SJSA1 (cell line): ENCODE data around the gene THAP3. TPM values are rescaled to one million over a fixed set of nuclear protein-coding genes. Genes with fewer than 3 reads are reported as not detected.
A peak's percentile ranks its signal among the peaks of the same experiment; 100 is the strongest.

Experiments
- DNase-seq, 2 experiments: peaks; one replicate each; pipeline ENCODE4 v3.0.0-alpha.2; 2015 to 2020; ENCODE audit warnings: low spot score in 2 of 2, low read depth in 1 of 2
- H3K27ac ChIP-seq: fragments of 250-450 bp; sonication (Bioruptor Pico); 2 replicates; pipeline ENCODE4 v1.5.1; 2020; ENCODE audit warnings: mild to moderate bottlenecking, moderate library complexity
- H3K27me3 ChIP-seq: fragments of 250-450 bp; sonication (Bioruptor Pico); replicated peaks from 2 replicates; pipeline ENCODE4 v1.5.1; 2020; ENCODE audit warnings: mild to moderate bottlenecking, moderate library complexity
- H3K36me3 ChIP-seq: fragments of 250-450 bp; sonication (Bioruptor Pico); 2 replicates; pipeline ENCODE4 v1.5.1; 2020; ENCODE audit warnings: mild to moderate bottlenecking
- H3K4me1 ChIP-seq: fragments of 250-450 bp; sonication (Bioruptor Pico); replicated peaks from 2 replicates; pipeline ENCODE4 v1.6.1; 2021; ENCODE audit warnings: mild to moderate bottlenecking
- H3K4me3 ChIP-seq: fragments of 250-450 bp; sonication (Bioruptor Pico); 2 replicates; pipeline ENCODE4 v1.5.1; 2020; ENCODE audit warnings: mild to moderate bottlenecking
- H3K9me3 ChIP-seq: fragments of 250-450 bp; sonication (Bioruptor Pico); replicated peaks from 2 replicates; pipeline ENCODE4 v1.5.1; 2020; ENCODE audit warnings: mild to moderate bottlenecking
- total RNA-seq: library from RNA; depleted of rRNA; stranded (reverse); fragments of >200 nt; shearing (Covaris generic); gene quantifications from 2 replicates; pipeline ENCODE4 v1.2.3, GENCODE V29; 2014; rRNA removed

The THAP3 gene, protein sequence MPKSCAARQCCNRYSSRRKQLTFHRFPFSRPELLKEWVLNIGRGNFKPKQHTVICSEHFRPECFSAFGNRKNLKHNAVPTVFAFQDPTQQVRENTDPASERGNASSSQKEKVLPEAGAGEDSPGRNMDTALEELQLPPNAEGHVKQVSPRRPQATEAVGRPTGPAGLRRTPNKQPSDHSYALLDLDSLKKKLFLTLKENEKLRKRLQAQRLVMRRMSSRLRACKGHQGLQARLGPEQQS
- 28.8 and 29.0 TPM in 2 replicates for total RNA-seq

DNA sequence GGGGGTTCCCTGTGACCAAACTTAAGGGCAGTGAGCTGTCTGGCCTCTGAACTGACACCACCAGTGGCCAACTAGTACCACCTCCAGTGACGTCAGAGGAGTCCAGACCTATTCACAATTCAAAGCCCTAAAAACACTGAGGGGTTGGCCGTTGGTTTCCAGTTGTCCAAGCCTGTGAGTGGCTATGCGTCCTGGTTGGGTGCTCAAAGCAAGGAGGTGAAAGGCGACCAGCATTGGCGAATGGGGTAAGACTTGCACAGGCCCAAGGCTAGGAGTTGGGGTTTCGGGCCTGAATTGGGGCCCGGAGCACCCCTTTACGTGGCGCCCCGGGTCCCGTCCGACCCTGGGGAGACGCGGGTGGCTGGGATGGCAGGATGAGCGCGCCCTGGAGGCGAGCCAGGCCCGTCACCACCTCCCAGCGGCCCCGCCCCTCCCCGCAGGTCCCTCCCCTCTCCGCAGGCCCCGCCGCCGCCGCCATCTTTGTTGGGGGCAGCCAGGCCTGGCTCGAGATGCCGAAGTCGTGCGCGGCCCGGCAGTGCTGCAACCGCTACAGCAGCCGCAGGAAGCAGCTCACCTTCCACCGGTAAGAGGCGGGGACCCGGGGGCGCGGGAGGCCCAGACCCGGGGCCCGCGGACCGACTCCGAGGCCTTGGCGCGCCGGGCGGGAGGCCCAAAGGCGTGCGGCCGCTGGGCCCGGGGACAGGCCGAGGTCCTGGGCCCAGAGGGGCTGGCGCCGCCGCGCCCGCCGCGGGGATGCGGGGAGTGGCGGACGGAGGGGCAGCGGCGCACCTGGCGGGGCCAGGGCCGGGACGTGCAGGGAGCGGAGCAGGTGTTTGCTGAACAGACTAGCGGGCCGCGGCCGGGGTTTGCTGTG, at the start of gene THAP3:
THAP3 (plus strand) TSS at position 159 of the 874 bp plus-strand sequence; CDS start at position 510, 351 bp downstream.
- H3K4me3 ChIP-seq: peak within 1 kb of the TSS; percentile 96
- no peaks in the 10 kb centered on the region for H3K27me3 ChIP-seq
- H3K27ac ChIP-seq: peak within 1 kb of the TSS; percentile 66
- H3K4me1 ChIP-seq: peaks cover 12% of the 10 kb centered on the region
- H3K9me3 ChIP-seq: no peaks in the 10 kb centered on the region
- peaks cover 91% of the 10 kb centered on the region for H3K36me3 ChIP-seq
- DNase-seq: peak; percentile 90 to 91

DNA sequence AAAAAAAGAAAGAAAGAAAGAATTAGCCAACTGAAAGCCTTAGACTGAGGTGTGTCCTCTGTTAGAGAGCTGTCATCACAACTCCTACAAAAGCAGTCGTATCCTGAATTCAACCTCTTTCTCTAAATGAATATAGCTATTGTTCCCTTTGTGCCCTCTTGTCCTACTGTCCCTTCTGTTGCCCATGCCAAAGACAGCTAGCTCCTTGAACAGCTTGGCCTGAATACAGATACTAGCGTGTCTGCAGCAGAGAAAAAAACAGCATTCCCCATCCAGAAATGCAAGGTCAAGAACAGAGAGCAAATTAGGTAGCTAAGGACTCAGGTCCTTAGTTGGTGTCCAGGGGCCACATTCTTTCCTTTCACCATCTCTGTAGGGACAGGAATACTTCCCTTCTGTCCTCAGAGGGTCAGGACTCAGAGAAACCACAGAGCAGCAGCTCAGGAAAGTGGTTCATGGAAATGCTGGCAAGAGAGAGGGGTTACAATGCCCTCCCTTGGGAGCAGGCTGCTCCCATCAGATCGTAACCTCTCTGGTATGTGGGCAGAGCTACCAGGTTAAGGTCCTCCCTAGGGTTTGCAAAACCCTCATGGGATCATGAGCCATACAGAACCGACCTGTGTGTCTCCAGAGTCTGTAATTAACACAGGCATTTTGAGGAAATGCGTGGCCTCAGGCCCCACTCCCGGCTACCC, 46.7 kb upstream of the THAP3 start:
- no peaks in the 10 kb centered on the region for H3K9me3 ChIP-seq
- H3K27me3 ChIP-seq: no peaks in the 10 kb centered on the region
- peaks cover 11% of the 10 kb centered on the region for H3K36me3 ChIP-seq
- no peak overlapping the region for H3K27ac ChIP-seq
- H3K4me3 ChIP-seq: no peak overlapping the region
- H3K4me1 ChIP-seq: peaks cover 22% of the 10 kb centered on the region
- DNase-seq: no peak

DNA sequence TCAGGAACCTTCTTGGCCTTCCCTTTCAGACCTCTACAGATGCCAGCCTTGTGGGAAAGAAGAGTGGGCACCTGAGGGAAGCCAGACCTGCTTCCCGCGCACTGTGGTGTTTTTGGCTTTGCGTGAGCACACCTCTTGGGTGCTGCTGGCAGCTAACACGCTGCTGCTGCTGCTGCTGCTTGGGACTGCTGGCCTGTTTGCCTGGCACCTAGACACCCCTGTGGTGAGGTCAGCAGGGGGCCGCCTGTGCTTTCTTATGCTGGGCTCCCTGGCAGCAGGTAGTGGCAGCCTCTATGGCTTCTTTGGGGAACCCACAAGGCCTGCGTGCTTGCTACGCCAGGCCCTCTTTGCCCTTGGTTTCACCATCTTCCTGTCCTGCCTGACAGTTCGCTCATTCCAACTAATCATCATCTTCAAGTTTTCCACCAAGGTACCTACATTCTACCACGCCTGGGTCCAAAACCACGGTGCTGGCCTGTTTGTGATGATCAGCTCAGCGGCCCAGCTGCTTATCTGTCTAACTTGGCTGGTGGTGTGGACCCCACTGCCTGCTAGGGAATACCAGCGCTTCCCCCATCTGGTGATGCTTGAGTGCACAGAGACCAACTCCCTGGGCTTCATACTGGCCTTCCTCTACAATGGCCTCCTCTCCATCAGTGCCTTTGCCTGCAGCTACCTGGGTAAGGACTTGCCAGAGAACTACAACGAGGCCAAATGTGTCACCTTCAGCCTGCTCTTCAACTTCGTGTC, 45.9 kb upstream of the THAP3 start:
- Histone ChIP-seq H3K36me3 (peaks cover 11% of the 10 kb centered on the region), H3K4me1 (peaks cover 22% of the 10 kb centered on the region), H3K4me3 (no peak overlapping the region), H3K27ac (peak overlapping the region; percentile 52; the same call in 1 of the 2 replicates), H3K27me3 (no peaks in the 10 kb centered on the region), H3K9me3 (no peaks in the 10 kb centered on the region)
- no peak for DNase-seq

DNA sequence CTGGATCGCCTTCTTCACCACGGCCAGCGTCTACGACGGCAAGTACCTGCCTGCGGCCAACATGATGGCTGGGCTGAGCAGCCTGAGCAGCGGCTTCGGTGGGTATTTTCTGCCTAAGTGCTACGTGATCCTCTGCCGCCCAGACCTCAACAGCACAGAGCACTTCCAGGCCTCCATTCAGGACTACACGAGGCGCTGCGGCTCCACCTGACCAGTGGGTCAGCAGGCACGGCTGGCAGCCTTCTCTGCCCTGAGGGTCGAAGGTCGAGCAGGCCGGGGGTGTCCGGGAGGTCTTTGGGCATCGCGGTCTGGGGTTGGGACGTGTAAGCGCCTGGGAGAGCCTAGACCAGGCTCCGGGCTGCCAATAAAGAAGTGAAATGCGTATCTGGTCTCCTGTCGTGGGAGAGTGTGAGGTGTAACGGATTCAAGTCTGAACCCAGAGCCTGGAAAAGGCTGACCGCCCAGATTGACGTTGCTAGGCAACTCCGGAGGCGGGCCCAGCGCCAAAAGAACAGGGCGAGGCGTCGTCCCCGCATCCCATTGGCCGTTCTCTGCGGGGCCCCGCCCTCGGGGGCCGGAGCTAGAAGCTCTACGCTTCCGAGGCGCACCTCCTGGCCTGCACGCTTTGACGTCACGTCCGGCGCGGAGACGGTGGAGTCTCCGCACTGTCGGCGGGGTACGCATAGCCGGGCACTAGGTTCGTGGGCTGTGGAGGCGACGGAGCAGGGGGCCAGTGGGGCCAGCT, 45.1 kb upstream of the THAP3 start, which contains the start of gene ZBTB48:
ZBTB48 (plus strand) TSS at position 621 of the 745 bp plus-strand sequence. CDS start 616 bp downstream, outside the sequence.
- Histone ChIP-seq H3K36me3 (peaks cover 15% of the 10 kb centered on the region), H3K27ac (peak within 1 kb of the TSS; percentile 52), H3K9me3 (no peaks in the 10 kb centered on the region), H3K27me3 (no peaks in the 10 kb centered on the region), H3K4me1 (peaks cover 22% of the 10 kb centered on the region), H3K4me3 (peak within 1 kb of the TSS; percentile 70)
- peak; percentile 91 to 99 for DNase-seq

DNA sequence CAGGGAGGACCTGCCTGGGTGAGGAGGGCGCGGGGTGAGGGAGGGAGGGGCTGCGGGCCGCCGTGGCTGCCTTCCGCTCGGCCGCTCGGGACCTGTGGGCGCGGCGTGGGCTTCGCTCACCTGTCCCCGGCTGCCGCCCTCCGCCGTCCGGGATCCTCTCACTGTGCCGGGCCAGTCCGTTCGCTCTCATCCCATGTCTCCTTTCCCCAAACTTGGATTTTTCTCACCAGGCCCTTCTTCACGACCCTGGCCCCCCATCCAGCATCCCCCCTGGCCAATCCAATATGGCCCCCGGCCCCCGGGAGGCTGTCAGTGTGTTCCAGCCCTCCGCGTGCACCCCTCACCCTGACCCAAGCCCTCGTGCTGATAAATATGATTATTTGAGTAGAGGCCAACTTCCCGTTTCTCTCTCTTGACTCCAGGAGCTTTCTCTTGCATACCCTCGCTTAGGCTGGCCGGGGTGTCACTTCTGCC, 44.5 kb upstream of the THAP3 start:
- peak in 1 of 2 experiments; percentile 20 for DNase-seq
- no peaks in the 10 kb centered on the region for H3K9me3 ChIP-seq
- peak overlapping the region; percentile 70 for H3K4me3 ChIP-seq
- peaks cover 22% of the 10 kb centered on the region for H3K4me1 ChIP-seq
- H3K27me3 ChIP-seq: no peaks in the 10 kb centered on the region
- H3K27ac ChIP-seq: peak overlapping the region; percentile 6; the same call in 1 of the 2 replicates
- peaks cover 15% of the 10 kb centered on the region for H3K36me3 ChIP-seq

DNA sequence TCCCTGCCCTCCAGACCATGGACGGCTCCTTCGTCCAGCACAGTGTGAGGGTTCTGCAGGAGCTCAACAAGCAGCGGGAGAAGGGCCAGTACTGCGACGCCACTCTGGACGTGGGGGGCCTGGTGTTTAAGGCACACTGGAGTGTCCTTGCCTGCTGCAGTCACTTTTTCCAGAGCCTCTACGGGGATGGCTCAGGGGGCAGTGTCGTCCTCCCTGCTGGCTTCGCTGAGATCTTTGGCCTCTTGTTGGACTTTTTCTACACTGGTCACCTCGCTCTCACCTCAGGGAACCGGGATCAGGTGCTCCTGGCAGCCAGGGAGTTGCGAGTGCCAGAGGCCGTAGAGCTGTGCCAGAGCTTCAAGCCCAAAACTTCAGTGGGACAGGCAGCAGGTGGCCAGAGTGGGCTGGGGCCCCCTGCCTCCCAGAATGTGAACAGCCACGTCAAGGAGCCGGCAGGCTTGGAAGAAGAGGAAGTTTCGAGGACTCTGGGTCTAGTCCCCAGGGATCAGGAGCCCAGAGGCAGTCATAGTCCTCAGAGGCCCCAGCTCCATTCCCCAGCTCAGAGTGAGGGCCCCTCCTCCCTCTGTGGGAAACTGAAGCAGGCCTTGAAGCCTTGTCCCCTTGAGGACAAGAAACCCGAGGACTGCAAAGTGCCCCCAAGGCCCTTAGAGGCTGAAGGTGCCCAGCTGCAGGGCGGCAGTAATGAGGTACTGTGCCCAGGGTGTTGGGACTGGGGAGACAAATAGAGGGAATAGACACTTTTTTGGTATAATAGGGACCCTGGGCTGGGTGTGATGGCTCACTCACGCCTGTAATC, 43.9 kb upstream of the THAP3 start:
- no peak for DNase-seq
- Histone ChIP-seq H3K27ac (no peak overlapping the region), H3K9me3 (no peaks in the 10 kb centered on the region), H3K36me3 (peaks cover 15% of the 10 kb centered on the region), H3K4me3 (peak overlapping the region; percentile 70), H3K4me1 (peaks cover 22% of the 10 kb centered on the region), H3K27me3 (no peaks in the 10 kb centered on the region)

DNA sequence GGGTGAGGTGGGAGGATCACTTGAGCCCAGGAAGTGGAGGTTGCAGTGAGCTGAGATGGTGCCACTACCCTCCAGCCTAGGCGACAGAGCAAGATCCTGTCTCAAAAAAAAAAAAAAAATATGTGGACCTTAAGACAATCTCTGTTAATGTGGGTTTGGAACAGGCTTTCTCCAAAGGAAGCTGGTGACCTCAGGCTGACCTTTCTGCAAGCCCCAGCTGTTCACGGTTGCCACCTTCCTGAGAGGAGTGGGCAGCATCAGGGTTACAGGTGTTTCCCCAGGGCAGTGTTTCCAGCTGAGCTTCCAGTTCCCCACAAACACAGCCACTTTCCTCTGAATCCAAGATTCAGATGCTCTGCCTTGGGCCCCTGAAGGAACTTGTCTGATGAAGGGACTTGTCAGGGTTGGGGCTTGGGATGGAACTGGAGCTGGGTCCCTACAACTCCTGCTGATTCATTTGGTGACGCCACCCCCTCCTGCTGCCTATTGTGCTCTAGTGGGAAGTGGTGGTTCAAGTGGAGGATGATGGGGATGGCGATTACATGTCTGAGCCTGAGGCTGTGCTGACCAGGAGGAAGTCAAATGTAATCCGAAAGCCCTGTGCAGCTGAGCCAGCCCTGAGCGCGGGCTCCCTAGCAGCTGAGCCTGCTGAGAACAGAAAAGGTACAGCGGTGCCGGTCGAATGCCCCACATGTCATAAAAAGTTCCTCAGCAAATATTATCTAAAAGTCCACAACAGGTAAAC, 42.9 kb upstream of the THAP3 start:
- H3K4me3 ChIP-seq: no peak overlapping the region
- H3K27me3 ChIP-seq: no peaks in the 10 kb centered on the region
- peaks cover 22% of the 10 kb centered on the region for H3K4me1 ChIP-seq
- H3K9me3 ChIP-seq: no peaks in the 10 kb centered on the region
- peaks cover 16% of the 10 kb centered on the region for H3K36me3 ChIP-seq
- DNase-seq: no peak
- no peak overlapping the region for H3K27ac ChIP-seq

DNA sequence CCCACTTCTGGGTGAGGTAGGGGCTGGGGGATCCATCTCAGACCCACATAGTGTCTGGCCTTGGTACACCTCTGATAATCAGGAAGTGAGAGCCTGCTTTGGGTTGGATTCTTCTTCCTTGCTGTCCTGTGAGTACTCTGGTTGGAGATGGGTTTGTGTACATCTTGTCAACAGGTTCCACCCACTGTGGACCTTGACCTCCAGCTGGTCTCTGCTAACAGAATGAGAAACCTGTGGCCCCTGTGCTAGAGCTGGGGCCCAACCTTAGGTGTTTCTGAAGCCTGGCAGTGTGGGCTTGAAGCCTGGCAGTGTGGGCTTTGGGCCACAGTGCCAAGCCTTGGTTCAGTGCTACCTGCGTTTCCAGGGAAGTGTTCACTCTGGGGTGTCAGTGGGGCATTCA, 42.3 kb upstream of the THAP3 start:
- DNase-seq: no peak
- Histone ChIP-seq H3K4me1 (peaks cover 22% of the 10 kb centered on the region), H3K27ac (no peak overlapping the region), H3K9me3 (no peaks in the 10 kb centered on the region), H3K4me3 (no peak overlapping the region), H3K27me3 (no peaks in the 10 kb centered on the region), H3K36me3 (peaks cover 22% of the 10 kb centered on the region)

DNA sequence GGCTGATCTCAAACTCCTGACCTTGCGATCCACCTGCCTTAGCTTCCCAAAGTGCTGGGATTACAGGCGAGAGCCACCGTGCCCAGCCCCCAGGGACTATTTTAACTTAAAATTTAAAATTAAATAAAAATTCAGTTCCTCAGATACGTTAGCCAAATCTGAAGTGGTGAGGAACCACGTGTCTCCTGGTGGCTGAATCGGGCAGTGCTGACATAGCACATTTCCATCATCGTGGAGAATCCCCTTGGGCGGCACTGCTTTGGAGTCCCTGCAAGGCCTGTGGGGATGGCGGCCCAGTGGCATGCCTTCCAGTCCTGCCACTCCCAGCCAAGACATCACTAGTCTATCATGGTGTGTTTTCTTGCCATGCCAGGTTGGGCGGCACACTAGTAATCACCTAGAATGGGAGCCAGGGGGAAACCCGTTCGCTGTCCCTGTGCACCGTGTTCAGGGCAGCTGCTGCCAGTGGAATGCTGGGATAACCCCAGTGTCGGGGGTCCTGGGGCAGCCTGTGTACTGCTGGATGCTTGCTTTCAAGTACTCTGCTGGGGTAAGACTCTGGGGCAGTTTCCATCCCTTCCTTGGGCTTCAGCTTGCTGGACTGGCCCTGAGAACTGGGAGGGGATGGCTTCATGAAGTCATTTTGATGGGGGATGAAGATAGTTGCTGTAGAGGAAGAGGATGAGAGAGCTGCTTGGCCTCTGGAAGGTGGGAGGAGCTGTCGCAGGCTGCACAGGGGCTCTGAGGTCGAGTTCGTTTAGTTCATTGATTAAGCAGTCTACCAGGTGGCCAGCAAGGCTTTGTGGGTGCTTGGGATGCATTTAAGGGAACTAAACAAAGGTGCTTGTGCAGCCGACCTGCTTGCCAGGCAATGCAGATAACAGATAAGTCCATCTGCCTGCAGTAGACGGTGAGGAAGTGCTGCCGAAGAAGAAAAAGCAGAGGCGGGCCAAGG, 40.3 kb upstream of the THAP3 start:
- Histone ChIP-seq H3K4me3 (no peak overlapping the region), H3K27me3 (no peaks in the 10 kb centered on the region), H3K9me3 (no peaks in the 10 kb centered on the region), H3K27ac (no peak overlapping the region), H3K36me3 (peaks cover 43% of the 10 kb centered on the region), H3K4me1 (peaks cover 18% of the 10 kb centered on the region)
- no peak for DNase-seq

DNA sequence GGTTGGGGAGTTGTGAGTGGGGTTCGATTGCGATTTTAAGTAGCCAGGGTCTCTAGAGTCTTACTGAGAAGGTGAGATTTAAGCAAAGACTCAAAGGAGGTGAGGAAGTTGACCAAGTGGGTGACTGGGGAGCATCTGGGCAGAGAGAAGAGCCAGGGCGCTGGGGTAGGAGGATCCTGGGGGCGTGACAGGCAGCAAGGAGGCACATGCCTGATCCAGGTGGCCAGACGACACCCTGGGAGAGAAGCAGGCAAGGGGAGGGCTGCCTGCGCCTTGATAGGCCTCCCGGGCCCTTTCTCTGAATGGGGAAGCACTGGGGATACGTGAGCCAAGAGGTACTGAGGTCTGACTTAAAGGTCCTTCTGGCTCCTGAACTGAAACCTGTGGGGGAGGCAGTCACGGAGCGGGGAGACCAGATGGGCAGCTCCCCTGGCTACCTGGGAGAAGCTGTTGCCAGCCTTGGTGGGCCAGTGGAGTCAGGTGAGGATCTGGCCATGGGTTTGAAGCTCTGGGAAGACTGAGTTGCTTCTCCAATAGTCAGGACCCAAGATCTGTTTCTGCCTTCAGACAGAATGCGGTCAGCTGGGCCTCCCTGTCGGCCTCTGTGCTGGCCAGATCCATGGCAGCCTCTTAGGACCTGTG, 39.5 kb upstream of the THAP3 start:
- H3K4me3 ChIP-seq: no peak overlapping the region
- H3K9me3 ChIP-seq: no peaks in the 10 kb centered on the region
- H3K27ac ChIP-seq: no peak overlapping the region
- H3K27me3 ChIP-seq: no peaks in the 10 kb centered on the region
- H3K4me1 ChIP-seq: peaks cover 16% of the 10 kb centered on the region
- DNase-seq: no peak
- H3K36me3 ChIP-seq: peaks cover 48% of the 10 kb centered on the region
